GM13977 (cell line): ENCODE results near the gene UGT1A7.

Experiments used
- DNase-seq: peaks from one replicate; pipeline ENCODE4 v3.0.0; 2012; ENCODE audit warnings: low spot score
- in situ Hi-C: fragments of 300-500 bp; cut with MboI; formaldehyde crosslinking; loops from one replicate; pipeline ENCODE4 v1.12.0; 2022; ENCODE audit warnings: low sequenced_read_pairs, low pct_unique_long_range_greater_than_20kb, mixed read lengths, inconsistent platforms; ENCODE audit not compliant: unreplicated experiment
- TF ChIP-seq, protein P1 (sequence below): IDR thresholded peaks from 2 replicates; pipeline ENCODE4 v1.5.1; 2012; ENCODE audit warnings: mild to moderate bottlenecking, control low read depth; ENCODE audit not compliant: insufficient read depth; ENCODE audit errors: extremely low read depth, missing control alignments

Gene UGT1A7

DNA sequence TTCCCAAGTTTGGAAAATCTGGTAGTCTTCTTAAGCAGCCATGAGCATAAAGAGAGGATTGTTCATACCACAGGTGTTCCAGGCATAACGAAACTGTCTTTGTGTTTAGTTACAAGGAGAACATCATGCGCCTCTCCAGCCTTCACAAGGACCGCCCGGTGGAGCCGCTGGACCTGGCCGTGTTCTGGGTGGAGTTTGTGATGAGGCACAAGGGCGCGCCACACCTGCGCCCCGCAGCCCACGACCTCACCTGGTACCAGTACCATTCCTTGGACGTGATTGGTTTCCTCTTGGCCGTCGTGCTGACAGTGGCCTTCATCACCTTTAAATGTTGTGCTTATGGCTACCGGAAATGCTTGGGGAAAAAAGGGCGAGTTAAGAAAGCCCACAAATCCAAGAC, 90.5 kb downstream of the UGT1A7 start:
- in situ Hi-C loops = no loop called here
- DNase-seq = no peak
- TF ChIP-seq, protein P1, sequence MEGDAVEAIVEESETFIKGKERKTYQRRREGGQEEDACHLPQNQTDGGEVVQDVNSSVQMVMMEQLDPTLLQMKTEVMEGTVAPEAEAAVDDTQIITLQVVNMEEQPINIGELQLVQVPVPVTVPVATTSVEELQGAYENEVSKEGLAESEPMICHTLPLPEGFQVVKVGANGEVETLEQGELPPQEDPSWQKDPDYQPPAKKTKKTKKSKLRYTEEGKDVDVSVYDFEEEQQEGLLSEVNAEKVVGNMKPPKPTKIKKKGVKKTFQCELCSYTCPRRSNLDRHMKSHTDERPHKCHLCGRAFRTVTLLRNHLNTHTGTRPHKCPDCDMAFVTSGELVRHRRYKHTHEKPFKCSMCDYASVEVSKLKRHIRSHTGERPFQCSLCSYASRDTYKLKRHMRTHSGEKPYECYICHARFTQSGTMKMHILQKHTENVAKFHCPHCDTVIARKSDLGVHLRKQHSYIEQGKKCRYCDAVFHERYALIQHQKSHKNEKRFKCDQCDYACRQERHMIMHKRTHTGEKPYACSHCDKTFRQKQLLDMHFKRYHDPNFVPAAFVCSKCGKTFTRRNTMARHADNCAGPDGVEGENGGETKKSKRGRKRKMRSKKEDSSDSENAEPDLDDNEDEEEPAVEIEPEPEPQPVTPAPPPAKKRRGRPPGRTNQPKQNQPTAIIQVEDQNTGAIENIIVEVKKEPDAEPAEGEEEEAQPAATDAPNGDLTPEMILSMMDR = no peak

DNA sequence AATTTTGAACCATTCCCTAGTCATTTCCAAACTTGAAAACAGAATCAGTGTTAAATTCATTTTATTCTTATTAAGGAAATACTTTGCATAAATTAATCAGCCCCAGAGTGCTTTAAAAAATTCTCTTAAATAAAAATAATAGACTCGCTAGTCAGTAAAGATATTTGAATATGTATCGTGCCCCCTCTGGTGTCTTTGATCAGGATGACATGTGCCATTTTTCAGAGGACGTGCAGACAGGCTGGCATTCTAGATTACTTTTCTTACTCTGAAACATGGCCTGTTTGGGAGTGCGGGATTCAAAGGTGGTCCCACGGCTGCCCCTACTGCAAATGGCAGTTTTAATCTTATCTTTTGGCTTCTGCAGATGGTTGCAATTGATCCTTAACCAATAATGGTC, 90.9 kb downstream of the UGT1A7 start:
- DNase-seq = no peak
- in situ Hi-C loops = no loop called here
- TF ChIP-seq, protein P1 = no peak

GRCh38 chr2:233773854-233774253, 92.2 kb downstream of the UGT1A7 start:
- DNase-seq = no peak
- TF ChIP-seq, protein P1 = no peak
- in situ Hi-C loops = no loop called here

DNA sequence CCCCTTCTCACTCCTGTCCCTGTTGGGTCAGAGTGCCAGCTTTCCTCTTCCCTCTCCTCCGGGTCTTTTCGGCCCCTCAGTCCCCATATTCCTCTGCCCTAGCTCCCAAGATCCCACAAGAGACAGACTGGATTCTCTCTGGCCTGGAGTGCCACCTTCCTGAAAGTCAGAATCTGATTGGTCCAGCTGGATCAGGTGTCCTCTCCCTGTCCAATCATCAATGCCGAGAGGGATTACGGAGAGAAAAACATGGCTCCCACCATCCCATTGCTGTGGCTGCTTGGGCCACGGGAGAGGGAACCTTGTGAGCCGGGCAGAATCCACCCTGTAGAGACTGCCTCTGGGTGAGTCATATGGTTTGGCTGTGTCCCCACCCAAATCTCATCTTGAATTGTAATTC, 93.7 kb downstream of the UGT1A7 start:
- in situ Hi-C loops = no loop called here
- DNase-seq = no peak
- TF ChIP-seq, protein P1 = no peak

DNA sequence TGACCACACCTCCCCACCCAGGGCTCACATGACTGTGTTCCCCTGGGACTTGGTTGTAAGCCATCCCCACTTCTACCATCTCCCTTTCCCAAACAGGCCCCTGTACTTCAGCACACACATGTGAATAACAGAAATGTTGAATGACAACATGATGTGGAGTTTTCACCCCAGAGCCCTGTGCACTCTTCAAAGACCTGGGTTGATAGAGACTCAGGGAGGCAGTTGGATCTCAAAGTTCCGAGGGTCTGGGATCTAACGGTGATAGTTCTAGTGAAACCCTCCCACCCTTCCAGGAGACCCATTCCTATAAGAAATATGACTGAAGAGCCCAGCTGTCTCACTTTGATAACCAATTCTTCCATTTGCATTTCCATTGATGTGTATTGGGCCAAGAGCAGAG, 96.3 kb downstream of the UGT1A7 start, which contains the start of gene MROH2A:
Gene MROH2A, plus strand, starts transcription at position 301 of the 400 bp plus-strand sequence. CDS start 1,029 bp downstream, outside the sequence.
- in situ Hi-C loops = no loop called here
- TF ChIP-seq, protein P1 = no peak
- no peak for DNase-seq

- in situ Hi-C loops = no loop called here
- no peak for DNase-seq
Observed at GRCh38 chr2:233779722-233780121, 98.0 kb downstream of the UGT1A7 start.

More at GRCh38 chr2:233779722-233780121, 98.0 kb downstream of the UGT1A7 start:
- TF ChIP-seq, protein P1 = no peak
